Activated T-cell treated with anti-CD3 and anti-CD28 coated beads, Interleukin-2, amount 50 U/mL, for 4 hours (primary cell): ENCODE measurements around the gene GNG13. TPM values are rescaled to one million over a fixed set of nuclear protein-coding genes. Genes with fewer than 3 reads are reported as not detected.
"Not testable (repeated sequence)": the region's sequence is repeated elsewhere in the genome, so short reads cannot be mapped to it uniquely, and the experiment has no call there.

ENCODE experiments used
- ATAC-seq, 2 donors: fragments of 200-7000 bp; cut with Tn5 transposase; one replicate each; pipeline ENCODE4 v1.10.0; 2021
- DNase-seq: peaks from one replicate; pipeline ENCODE4 v3.0.0-alpha.2; 2020
- H3K27me3 Mint-ChIP-seq: one replicate; pipeline ENCODE4 v1.8.0; 2021; ENCODE audit warnings: low read depth, mixed read lengths
- H3K36me3 Mint-ChIP-seq: one replicate; pipeline ENCODE4 v1.8.0; 2022; ENCODE audit warnings: mixed read lengths; ENCODE audit not compliant: insufficient read depth
- H3K4me1 Mint-ChIP-seq: one replicate; pipeline ENCODE4 v1.8.0; 2021; ENCODE audit warnings: low read depth, mixed read lengths
- H3K4me3 Mint-ChIP-seq: one replicate; pipeline ENCODE4 v1.8.0; 2021; ENCODE audit warnings: mild to moderate bottlenecking, moderate library complexity, mixed read lengths
- H3K9me3 Mint-ChIP-seq: one replicate; pipeline ENCODE4 v1.8.0; 2021; ENCODE audit warnings: mixed read lengths
- total RNA-seq, 3 donors: library from RNA; stranded (reverse); gene quantifications; one replicate each; pipeline ENCODE4 v1.2.1, GENCODE V29; 2021

The GNG13 gene
- total RNA-seq, 3 donors from 2014 or later = not detected

DNA sequence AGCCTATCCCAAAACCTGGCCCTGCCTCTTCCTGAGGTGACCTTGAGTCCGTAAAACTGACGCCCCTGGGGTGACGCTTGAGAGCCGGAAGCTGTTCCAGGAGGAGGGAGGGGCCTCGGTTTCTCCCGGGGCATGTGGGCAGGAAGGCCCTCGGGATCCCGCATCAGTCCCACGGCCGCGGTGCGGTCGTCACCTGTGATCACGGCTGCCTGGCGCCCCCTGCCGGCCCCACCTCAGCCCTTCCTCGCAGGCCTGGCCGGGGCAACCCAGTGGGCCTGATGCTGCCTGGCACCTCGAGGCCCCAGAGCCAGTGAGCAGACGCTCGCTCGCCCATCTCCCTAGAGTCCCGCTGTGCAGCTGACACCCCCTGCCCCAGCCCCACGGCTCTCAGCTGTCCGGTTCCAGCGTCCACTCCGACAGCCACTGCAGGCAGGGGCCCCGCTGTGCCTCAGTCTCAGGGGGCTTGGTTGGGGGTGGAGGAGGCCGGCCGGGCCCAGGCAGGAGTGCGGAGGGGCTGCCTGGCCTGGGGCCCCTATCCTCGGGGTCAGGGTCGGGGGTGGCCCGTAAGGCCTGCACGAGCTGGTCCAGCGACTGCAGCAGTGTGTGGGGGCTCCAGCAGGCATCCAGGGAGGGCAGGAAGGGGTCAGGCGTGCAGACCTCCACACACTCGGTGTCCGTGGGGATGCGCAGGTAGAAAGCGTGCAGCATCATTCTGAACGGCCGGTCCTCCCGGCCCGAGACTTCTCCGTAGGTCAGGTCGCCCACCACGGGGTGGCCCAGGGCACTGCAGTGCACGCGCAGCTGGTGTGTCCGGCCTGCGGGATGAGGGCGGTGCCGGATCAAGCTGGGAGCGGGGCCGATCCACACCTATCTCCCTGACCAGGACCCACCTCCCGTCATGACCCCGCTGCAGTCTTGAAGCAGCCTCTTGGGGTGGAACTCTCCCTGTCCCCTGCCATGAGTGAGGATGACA, 14.7 kb downstream of the GNG13 start:
- Mint-ChIP-seq H3K36me3 (no peaks in the 10 kb centered on the region), H3K9me3 (no peaks in the 10 kb centered on the region), H3K4me1 (peaks cover 11% of the 10 kb centered on the region), H3K4me3 (peak overlapping the region; percentile 91), H3K27me3 (peaks cover 2% of the 10 kb centered on the region)
- ATAC-seq (peak; percentile 11 to 20), DNase-seq (peak; percentile 79)

DNA sequence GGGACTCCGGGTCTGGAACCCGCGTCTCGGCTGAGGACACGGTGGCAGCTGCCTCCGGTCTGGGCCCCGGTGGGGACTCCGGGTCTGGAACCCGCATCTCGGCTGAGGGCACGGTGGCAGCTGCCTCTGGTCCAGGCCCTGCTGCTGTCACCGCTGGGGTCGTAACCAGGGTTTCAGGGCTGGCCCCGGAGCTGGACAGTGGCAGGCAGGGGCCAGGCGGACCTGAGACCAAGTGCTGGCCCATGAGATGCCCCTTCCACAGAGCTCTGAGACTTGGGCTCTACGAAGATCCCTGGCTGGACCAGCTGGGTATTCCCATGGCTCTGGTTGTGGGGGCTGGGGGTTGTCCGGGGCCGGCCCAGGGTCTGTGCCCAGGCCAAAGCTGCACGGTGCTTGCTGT, 16.1 kb downstream of the GNG13 start:
- Mint-ChIP-seq H3K27me3 (peaks cover 9% of the 10 kb centered on the region), H3K4me1 (peaks cover 9% of the 10 kb centered on the region), H3K9me3 (no peaks in the 10 kb centered on the region), H3K36me3 (no peaks in the 10 kb centered on the region), H3K4me3 (no peak overlapping the region)
- ATAC-seq = no peak
- DNase-seq = no peak

DNA sequence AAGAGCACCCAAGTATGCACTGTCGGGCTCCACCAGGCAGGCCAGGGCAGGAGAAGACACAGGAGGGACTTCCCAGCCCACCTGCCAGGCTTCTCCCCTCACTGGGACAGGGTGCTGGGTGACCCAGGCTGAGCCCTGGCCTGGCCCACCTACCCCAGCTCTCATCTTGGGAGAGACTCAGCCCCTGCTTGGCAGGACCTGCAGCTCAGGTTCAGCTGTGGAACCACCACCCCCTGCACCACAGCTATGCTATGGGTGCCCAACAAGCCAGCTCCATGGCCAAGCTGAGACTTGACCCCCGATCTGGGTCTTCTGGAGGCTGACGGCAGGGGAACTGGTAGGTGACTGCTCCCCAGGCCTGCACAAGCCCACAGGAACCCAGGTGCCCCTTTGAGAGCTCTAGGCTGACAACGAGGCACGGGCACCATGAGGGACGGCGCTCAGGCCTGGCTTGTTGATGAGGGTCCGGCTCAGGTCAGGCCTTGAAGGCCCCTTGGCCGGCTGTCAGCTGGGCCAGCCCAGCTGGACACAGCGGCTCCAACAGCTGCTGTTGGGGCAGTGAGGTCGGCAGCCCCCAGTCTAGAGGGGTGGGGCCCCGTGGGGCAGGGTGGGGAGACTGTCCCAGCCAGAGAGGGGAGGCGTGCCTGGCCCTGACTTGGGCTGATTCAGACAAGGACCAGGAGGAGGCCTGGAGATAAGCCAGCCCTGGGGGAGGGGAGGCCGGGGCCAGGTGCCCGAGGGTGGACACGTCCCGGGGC, 17.0 kb downstream of the GNG13 start:
- Mint-ChIP-seq H3K36me3 (no peaks in the 10 kb centered on the region), H3K4me3 (no peak overlapping the region), H3K4me1 (peaks cover 9% of the 10 kb centered on the region), H3K27me3 (peaks cover 9% of the 10 kb centered on the region), H3K9me3 (no peaks in the 10 kb centered on the region)
- ATAC-seq = no peak
- no peak for DNase-seq

DNA sequence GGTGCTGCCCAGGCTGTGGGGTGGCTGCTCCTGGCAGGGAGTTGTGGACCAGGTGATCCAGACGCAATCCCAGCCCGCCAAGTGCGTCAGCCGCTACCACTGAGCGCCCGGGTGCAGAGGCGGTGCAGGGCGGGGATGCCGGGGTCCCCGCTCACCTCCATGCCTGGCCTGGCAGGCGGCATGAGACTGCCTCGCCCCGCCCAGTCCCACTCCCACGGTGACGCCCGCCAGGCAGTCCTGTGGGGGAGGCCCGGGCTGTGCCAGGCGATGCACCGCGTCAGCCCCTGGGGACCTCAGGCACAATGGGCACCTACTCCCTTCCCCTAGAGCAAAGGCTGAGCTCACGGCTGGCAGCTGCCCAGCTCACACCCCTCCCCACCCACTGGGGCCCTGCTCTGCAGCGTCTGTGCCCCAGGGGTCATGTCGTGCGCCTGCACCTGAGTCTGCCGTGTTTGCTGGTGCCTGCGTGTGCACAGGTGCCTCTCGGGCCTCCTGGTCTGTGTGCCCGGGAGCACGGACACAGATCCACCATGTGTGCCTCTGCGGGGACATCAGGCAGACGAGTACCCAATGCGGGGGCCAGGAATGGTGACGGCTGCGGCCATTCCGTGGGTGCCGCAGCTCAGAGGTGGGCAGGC, 17.6 kb downstream of the GNG13 start:
- Mint-ChIP-seq H3K9me3 (no peaks in the 10 kb centered on the region), H3K27me3 (peaks cover 12% of the 10 kb centered on the region), H3K4me1 (peaks cover 9% of the 10 kb centered on the region), H3K36me3 (no peaks in the 10 kb centered on the region), H3K4me3 (no peak overlapping the region)
- DNase-seq (no peak), ATAC-seq (no peak)

DNA sequence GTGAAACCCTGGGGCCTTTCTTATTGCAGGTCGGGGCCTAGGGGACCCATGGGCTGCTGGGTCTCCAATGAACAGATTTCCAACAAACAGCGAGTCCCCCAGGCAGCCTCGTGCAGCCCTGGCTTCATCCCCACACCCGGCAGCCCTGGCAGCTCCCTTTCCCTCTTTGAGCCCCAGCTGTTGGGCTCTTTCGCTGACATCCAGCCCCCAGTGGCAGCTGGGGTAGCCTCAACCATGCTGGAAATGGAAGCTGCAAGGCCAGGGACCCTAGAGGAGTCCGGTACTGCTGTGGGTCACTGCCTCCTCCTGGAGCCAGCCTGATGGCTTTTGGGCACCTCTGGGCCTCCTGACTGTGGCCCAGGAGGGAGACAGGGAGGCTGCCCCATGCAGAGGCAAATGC, 18.3 kb downstream of the GNG13 start:
- no peaks in the 10 kb centered on the region for H3K36me3 Mint-ChIP-seq
- H3K4me1 Mint-ChIP-seq = peaks cover 11% of the 10 kb centered on the region
- H3K27me3 Mint-ChIP-seq = peaks cover 14% of the 10 kb centered on the region
- ATAC-seq (no peak), DNase-seq (no peak)
- no peak overlapping the region for H3K4me3 Mint-ChIP-seq
- no peaks in the 10 kb centered on the region for H3K9me3 Mint-ChIP-seq

DNA sequence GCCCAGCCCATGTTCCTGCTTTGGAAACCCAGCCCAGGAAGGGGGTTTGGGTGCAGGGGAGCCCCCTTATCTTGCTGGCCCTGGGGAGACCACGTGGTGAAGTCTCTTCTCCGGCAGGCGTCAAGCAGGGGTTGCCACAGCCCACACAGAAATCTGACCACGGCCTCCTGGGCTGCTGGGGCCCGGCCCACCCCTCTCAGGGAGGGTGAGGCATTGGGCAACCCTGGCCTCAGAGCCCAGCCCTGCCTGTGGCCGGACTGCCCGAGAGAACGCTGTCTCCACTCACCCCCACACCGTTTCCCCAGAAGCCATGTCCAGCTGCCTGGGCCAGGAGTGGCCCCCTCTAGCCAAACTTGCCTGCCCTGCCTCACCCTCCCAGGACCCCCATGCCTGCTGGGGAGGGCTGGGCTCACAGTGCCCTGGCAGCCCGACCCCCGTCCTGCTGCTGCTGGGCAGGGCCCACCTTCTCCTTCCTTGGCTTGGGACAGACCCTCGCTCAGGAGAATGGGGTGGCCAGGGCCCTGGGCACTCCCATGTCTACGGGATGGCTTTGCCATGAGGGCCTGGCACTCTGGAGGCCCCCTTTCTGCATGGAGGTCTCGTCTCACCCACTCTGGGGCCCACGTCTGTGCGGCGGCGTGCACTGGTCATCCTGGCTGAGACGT, 19.1 kb downstream of the GNG13 start:
- DNase-seq (no peak), ATAC-seq (no peak)
- Mint-ChIP-seq H3K4me1 (peaks cover 7% of the 10 kb centered on the region), H3K9me3 (no peaks in the 10 kb centered on the region), H3K36me3 (no peaks in the 10 kb centered on the region), H3K4me3 (no peak overlapping the region), H3K27me3 (peaks cover 17% of the 10 kb centered on the region)

DNA sequence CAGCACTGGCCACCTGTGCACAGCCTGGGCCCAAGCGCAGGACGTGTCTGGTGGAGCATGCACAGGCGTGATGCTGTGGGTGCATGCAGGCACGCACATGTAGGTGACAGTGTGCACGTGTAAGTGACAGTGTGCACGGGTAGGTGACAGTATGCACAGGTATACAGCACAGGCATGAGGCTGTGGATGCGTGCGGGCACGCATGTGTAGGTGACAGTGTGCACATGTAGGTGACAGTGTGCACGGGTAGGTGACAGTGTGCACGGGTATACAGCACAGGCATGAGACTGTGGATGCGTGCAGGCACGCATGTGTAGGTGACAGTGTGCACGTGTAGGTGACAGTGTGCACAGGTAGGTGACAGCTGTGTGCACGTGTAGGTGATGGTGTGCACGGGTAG, 20.2 kb downstream of the GNG13 start:
- Mint-ChIP-seq H3K36me3 (no peaks in the 10 kb centered on the region), H3K4me3 (no peak overlapping the region), H3K4me1 (peaks cover 6% of the 10 kb centered on the region), H3K27me3 (peaks cover 17% of the 10 kb centered on the region), H3K9me3 (no peaks in the 10 kb centered on the region)
- DNase-seq (no peak), ATAC-seq (no peak)

DNA sequence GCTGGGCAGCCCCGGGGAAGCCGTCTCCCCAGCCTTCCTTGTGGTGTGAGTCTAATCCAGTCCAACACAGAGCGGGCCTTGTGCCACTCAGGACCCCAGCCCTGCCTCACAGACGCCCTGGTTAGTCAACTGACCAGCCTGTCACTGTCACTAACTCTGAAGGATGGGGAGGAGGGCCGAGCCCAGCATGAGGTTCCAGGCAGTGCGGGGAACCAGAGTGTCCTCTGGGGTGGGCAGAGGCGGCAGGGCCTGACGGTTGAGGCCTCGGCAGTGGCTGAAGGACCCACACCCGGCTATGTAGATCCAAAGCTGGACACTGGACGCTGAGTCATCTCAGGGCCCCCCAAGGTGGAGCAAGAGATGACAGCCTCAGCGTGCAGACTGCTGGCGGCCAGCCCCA, 21.0 kb downstream of the GNG13 start:
- H3K4me3 Mint-ChIP-seq = no peak overlapping the region
- H3K9me3 Mint-ChIP-seq = no peaks in the 10 kb centered on the region
- peaks cover 17% of the 10 kb centered on the region for H3K27me3 Mint-ChIP-seq
- H3K36me3 Mint-ChIP-seq = no peaks in the 10 kb centered on the region
- DNase-seq (no peak), ATAC-seq (no peak)
- peaks cover 2% of the 10 kb centered on the region for H3K4me1 Mint-ChIP-seq

DNA sequence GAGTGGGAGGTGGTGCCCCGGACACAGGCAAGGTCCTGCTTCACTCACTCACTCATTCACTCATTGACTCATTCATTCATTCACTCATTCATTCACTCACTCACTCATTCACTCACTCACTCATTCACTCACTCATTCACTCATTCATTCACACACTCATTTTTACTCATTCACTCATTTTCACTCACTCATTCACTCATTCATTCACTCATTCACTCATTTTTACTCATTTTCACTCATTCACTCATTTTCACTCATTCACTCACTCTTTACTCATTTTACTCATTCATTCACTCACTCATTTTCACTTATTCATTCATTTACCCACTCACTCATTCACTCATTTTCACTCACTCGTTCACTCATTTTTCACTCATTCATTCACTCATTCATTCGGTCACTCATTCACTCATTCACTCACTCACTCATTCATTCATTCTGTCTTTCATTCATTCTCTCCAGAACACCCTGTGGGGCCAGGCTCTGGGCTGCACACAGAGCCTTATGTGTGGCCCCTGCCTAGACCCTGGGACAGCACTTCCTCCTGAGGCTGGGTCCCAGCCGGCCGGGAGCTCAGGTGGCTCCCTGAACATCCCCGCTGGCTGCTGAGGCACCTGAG, 21.5 kb downstream of the GNG13 start:
- Mint-ChIP-seq H3K27me3 (peaks cover 17% of the 10 kb centered on the region), H3K4me1 (peaks cover 2% of the 10 kb centered on the region)
- ATAC-seq = no peak

DNA sequence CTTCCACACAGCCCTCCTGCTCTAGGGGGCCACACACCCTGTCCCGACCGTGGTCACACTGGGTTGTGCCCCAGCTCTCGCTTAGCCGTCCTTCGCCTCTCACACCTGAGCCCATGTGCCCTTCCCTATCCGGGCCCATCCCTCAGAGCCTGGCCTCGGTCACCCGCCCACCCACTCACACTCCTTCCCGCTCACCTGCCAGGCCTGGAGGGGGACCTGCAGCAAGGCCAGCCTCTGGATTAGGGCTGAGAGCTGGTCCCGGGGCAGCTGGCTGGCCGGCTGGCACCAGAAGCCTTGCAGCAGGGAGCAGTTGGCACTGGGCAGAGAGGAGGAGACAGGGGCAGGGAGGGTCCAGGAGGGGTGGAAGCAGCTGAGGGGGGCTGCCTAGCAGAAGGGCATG, 22.1 kb downstream of the GNG13 start:
- Mint-ChIP-seq H3K9me3 (no peaks in the 10 kb centered on the region), H3K4me3 (no peak overlapping the region), H3K4me1 (peaks cover 2% of the 10 kb centered on the region), H3K27me3 (peaks cover 17% of the 10 kb centered on the region), H3K36me3 (no peaks in the 10 kb centered on the region)
- ATAC-seq (peak in 1 of 2 donors; percentile 7), DNase-seq (no peak)

More for the DNA sequence above, 21.5 kb downstream of the GNG13 start:
- H3K36me3 Mint-ChIP-seq = no peaks in the 10 kb centered on the region
- H3K4me3 Mint-ChIP-seq = no peak overlapping the region
- H3K9me3 Mint-ChIP-seq = no peaks in the 10 kb centered on the region
- DNase-seq = no peak

DNA sequence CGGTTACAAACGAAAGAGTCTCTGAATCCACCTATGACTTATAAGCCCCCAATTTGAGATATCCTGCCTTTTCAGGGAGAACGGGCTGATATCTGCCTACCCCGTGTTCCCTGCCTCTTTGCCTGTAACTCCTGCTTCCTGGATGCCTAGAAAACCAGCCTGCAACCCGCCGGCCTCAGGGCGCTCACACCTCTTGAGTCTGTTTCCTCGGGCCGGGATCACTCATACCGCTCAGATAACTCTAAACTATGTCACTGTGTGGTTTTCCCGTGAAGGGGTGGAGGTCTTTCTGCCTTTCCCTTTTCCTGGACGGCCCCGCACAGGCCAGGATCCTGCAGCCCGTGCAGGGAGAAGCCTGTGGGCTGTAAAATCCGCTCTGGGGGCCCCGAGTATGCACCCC, 22.7 kb downstream of the GNG13 start:
- Mint-ChIP-seq H3K4me1 (peaks cover 2% of the 10 kb centered on the region), H3K9me3 (no peaks in the 10 kb centered on the region), H3K27me3 (peaks cover 17% of the 10 kb centered on the region), H3K36me3 (no peaks in the 10 kb centered on the region), H3K4me3 (no peak overlapping the region)
- ATAC-seq (no peak), DNase-seq (no peak)

DNA sequence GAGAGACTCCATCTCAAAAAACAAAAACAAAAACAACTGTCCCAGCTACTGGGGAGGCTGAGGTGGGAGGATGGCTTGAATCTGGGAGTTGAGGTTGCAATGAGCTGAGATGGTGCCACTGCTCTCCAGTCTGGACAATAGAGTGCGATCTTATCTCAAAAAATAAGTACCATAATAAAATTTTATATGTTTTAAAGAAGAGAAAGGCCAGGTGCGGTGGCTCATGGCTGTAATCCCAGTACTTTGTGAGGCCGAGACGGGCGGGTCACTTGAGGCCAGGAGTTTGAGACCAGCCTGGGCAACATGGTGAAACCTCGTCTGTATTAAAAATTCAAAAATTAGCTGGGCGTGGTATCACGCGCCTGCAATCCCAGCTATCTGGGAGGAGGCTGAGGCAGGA, 23.7 kb downstream of the GNG13 start:
- Mint-ChIP-seq H3K9me3 (no peaks in the 10 kb centered on the region), H3K4me3 (no peak overlapping the region), H3K36me3 (no peaks in the 10 kb centered on the region), H3K27me3 (peaks cover 17% of the 10 kb centered on the region), H3K4me1 (peaks cover 2% of the 10 kb centered on the region)
- DNase-seq (no peak), ATAC-seq (no peak)

DNA sequence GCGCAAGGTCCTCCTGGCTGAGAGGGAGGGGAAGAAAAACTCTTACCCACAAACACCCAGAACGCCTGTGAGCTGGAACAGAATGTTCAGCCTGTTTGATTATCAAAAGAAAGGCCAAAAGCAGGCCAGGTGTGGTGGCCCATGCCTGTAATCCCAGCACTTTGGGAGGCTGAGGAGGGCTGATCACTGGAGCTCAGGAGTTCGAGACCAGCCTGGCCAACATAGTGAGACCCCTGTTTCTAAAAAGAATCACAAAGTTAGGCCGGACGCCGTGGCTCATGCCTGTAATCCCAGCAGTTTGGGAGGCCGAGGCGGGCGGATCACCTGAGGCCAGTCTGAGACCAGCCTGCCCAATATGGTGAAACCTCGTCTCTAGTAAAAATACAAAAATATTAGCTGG, 24.2 kb downstream of the GNG13 start:
- ATAC-seq, H3K4me3 Mint-ChIP-seq, H3K9me3 Mint-ChIP-seq, H3K4me1 Mint-ChIP-seq, H3K36me3 Mint-ChIP-seq, DNase-seq: not testable (repeated sequence)
- peaks cover 17% of the 10 kb centered on the region for H3K27me3 Mint-ChIP-seq
